Fibroblast of lung (primary cell): ENCODE results near the gene PRKCQ.

Experiments used
- CTCF ChIP-seq, 2 donors: IDR thresholded peaks in 1 of 2; conservative IDR thresholded peaks in 1 of 2; 1 replicate in 1 of 2; 2 replicates in 1 of 2; pipeline ENCODE4 v1.5.1; 2011 to 2012; ENCODE audit warnings: low read length in 2 of 2, control low read depth in 1 of 2, inconsistent platforms in 1 of 2, low read depth in 1 of 2, mild to moderate bottlenecking in 1 of 2
- EZH2 ChIP-seq: IDR thresholded peaks from 2 replicates; pipeline ENCODE4 v1.5.1; 2012; ENCODE audit warnings: low read length, control low read depth, mild to moderate bottlenecking; ENCODE audit errors: missing control alignments

- TF ChIP-seq EZH2, result no peak
- TF ChIP-seq CTCF (conservative IDR thresholded peaks at IDR 0.05 in 1 of 2, IDR thresholded peaks at IDR 0.05 in 1 of 2; ENCODE audit: low read depth in 1 of 2, low read length in 2 of 2), result no peak
Measured at GRCh38 chr10:6514180-6514579, 65.9 kb downstream of the PRKCQ start.
